Urothelium cell line (cell line): ENCODE results near the gene PRKCE.

Source experiments
- DNase-seq: peaks from one replicate; pipeline ENCODE4 v3.0.0; 2011; ENCODE audit warnings: low spot score, mixed read lengths
- FAIRE-seq: peaks from 2 replicates; lab custom pipeline; 2011; peaks lifted over from hg19 to GRCh38; lab: Jason Lieb, UNC

PRKCE gene

GRCh38 chr2:45830322-45830721 is 178.8 kb downstream of the PRKCE start:
- no peak for FAIRE-seq
- no peak for DNase-seq

- DNase-seq (no peak), FAIRE-seq (no peak)
These were observed 182.0 kb downstream of the PRKCE start for GRCh38 chr2:45833301-45833967.

GRCh38 chr2:45833968-45834344 is 182.5 kb downstream of the PRKCE start:
- no peak for FAIRE-seq

GRCh38 chr2:45834372-45834771 is 182.9 kb downstream of the PRKCE start:
- DNase-seq (no peak), FAIRE-seq (no peak)

More at GRCh38 chr2:45833968-45834344, 182.5 kb downstream of the PRKCE start:
- DNase-seq, result no peak

GRCh38 chr2:45834858-45835257 is 183.4 kb downstream of the PRKCE start:
- no peak for DNase-seq
- FAIRE-seq, result no peak

- DNase-seq (no peak), FAIRE-seq (no peak)
These were observed 184.8 kb downstream of the PRKCE start for GRCh38 chr2:45836316-45836715.

- FAIRE-seq, result no peak
- no peak for DNase-seq
These were observed 185.3 kb downstream of the PRKCE start for GRCh38 chr2:45836740-45837139.

- FAIRE-seq (no peak), DNase-seq (no peak)
These were observed 186.4 kb downstream of the PRKCE start for GRCh38 chr2:45837812-45838341.

- DNase-seq (no peak), FAIRE-seq (no peak)
These were observed 188.2 kb downstream of the PRKCE start for GRCh38 chr2:45839508-45840251.

GRCh38 chr2:45840481-45840880 is 189.0 kb downstream of the PRKCE start:
- no peak for FAIRE-seq
- DNase-seq, result no peak

GRCh38 chr2:45841752-45842407 is 190.4 kb downstream of the PRKCE start:
- FAIRE-seq, result no peak
- DNase-seq, result no peak

GRCh38 chr2:45843136-45843535 is 191.7 kb downstream of the PRKCE start:
- DNase-seq (no peak), FAIRE-seq (no peak)

- DNase-seq (no peak), FAIRE-seq (no peak)
These were observed 193.5 kb downstream of the PRKCE start for GRCh38 chr2:45844796-45845457.

- no peak for FAIRE-seq
- DNase-seq, result no peak
These were observed 194.1 kb downstream of the PRKCE start for GRCh38 chr2:45845566-45845965.

GRCh38 chr2:45849491-45850283 is 198.2 kb downstream of the PRKCE start:
- no peak for DNase-seq
- FAIRE-seq, result no peak

GRCh38 chr2:45850558-45850957 is 199.1 kb downstream of the PRKCE start:
- no peak for DNase-seq

GRCh38 chr2:45851111-45851510 is 199.6 kb downstream of the PRKCE start:
- DNase-seq, result no peak
- FAIRE-seq, result no peak

More at GRCh38 chr2:45850558-45850957, 199.1 kb downstream of the PRKCE start:
- no peak for FAIRE-seq

- FAIRE-seq (no peak), DNase-seq (no peak)
These were observed 200.3 kb downstream of the PRKCE start for GRCh38 chr2:45851576-45852304.

- no peak for DNase-seq
- FAIRE-seq, result no peak
These were observed 201.1 kb downstream of the PRKCE start for GRCh38 chr2:45852450-45853150.
